H1 (cell line): Measurements from ENCODE around the gene ARID4B.

Experiments
- EP300 ChIP-seq, 2 experiments: IDR thresholded peaks; 1 replicate in 1 of 2; 2 replicates in 1 of 2; pipeline ENCODE4 v1.6.1; 2011 to 2012; ENCODE audit warnings: low read depth in 2 of 2, low read length in 2 of 2, mild to moderate bottlenecking in 2 of 2, borderline replicate concordance in 1 of 2, inconsistent platforms in 1 of 2, moderate library complexity in 1 of 2
- EZH2 ChIP-seq: fragments of 200-600 bp; sonication (generic); IDR thresholded peaks from 2 replicates; pipeline ENCODE4 v1.7.1; 2012; ENCODE audit warnings: low read depth, mild to moderate bottlenecking, moderate library complexity, low read length, inconsistent platforms; ENCODE audit not compliant: severe bottlenecking
- GABPA ChIP-seq: IDR thresholded peaks from 2 replicates; pipeline ENCODE4 v1.6.1; 2011; ENCODE audit warnings: mild to moderate bottlenecking, low read length, moderate library complexity, borderline replicate concordance; ENCODE audit not compliant: insufficient read depth
- JUN ChIP-seq: IDR thresholded peaks from 2 replicates; pipeline ENCODE4 v1.6.1; 2011; ENCODE audit warnings: low read depth, mild to moderate bottlenecking, improper control_type of control experiment, low read length
- MAFK ChIP-seq: IDR thresholded peaks from 2 replicates; pipeline ENCODE4 v1.6.1; 2012; ENCODE audit warnings: low read depth, mild to moderate bottlenecking, improper control_type of control experiment, low read length
- PHF8 ChIP-seq: fragments of 200-600 bp; sonication (generic); conservative IDR thresholded peaks from 2 replicates; pipeline ENCODE4 v1.7.1; 2012; ENCODE audit warnings: low read depth, mild to moderate bottlenecking, inconsistent platforms, low read length, moderate library complexity
- POLR2A ChIP-seq, 2 experiments: IDR thresholded peaks; 1 replicate in 1 of 2; 2 replicates in 1 of 2; pipeline ENCODE4 v1.6.1; 2011; ENCODE audit warnings: low read depth in 2 of 2, low read length in 2 of 2, mild to moderate bottlenecking in 2 of 2; ENCODE audit errors: control extremely low read depth in 1 of 2
- RAD21 ChIP-seq, 2 experiments: IDR thresholded peaks in 1 of 2; conservative IDR thresholded peaks in 1 of 2; 2 replicates each; pipeline ENCODE4 v1.6.1; 2011; ENCODE audit warnings: low read depth in 2 of 2, low read length in 2 of 2, improper control_type of control experiment in 1 of 2, inconsistent platforms in 1 of 2, mild to moderate bottlenecking in 1 of 2, moderate library complexity in 1 of 2
- RFX5 ChIP-seq: IDR thresholded peaks from 2 replicates; pipeline ENCODE4 v1.6.1; 2011; ENCODE audit warnings: low read depth, low read length, improper control_type of control experiment, borderline replicate concordance
- SIX5 ChIP-seq: IDR thresholded peaks from 2 replicates; pipeline ENCODE4 v1.6.1; 2011; ENCODE audit warnings: mild to moderate bottlenecking, low read depth, low read length
- SP2 ChIP-seq: IDR thresholded peaks from 2 replicates; pipeline ENCODE4 v1.6.1; 2012; ENCODE audit warnings: mild to moderate bottlenecking, low read length, inconsistent platforms
- TAF1 ChIP-seq: IDR thresholded peaks from 2 replicates; pipeline ENCODE4 v1.6.1; 2011; ENCODE audit warnings: mild to moderate bottlenecking, low read depth, low read length
- TF ChIP-seq, protein P1 (sequence below), 3 experiments: IDR thresholded peaks; 1 replicate in 2 of 3; 2 replicates in 1 of 3; pipeline versions ENCODE4 v1.5.1 to v1.6.1; 2011; ENCODE audit warnings: low read length in 3 of 3, mild to moderate bottlenecking in 3 of 3, inconsistent platforms in 2 of 3, low read depth in 1 of 3, moderate library complexity in 1 of 3; ENCODE audit not compliant: insufficient read depth in 1 of 3; ENCODE audit errors: control extremely low read depth in 1 of 3

DNA sequence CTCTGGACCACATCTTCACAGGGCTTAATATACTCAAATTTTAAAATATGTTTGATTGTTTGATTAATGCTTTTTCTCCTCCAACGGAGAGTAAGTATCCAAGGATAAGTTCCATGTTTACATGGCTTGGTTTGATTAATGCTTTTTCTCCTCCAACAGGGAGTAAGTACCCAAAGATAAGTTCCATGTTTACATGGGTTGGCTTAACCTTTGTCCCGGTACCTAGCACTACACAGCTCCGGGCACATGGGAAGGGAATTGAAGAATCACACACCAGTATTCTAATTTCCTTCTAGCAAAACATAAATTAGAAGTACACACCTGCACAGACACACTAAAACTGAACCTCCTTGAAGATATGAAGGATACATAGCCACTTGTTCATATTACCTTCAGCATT is 77.5 kb downstream of the ARID4B start:
- TF ChIP-seq POLR2A (IDR thresholded peaks at IDR 0.05; ENCODE audit: control extremely low read depth in 1 of 2, low read depth in 2 of 2, low read length in 2 of 2) (no peak), EP300 (IDR thresholded peaks at IDR 0.05; ENCODE audit: borderline replicate concordance in 1 of 2, low read depth in 2 of 2, low read length in 2 of 2) (no peak), GABPA (no peak), SP2 (no peak), JUN (no peak), EZH2 (no peak), MAFK (no peak), PHF8 (no peak), RAD21 (IDR thresholded peaks at IDR 0.05 in 1 of 2, conservative IDR thresholded peaks at IDR 0.05 in 1 of 2; ENCODE audit: low read depth in 2 of 2, low read length in 2 of 2) (no peak), SIX5 (no peak), RFX5 (no peak), TAF1 (no peak)
- TF ChIP-seq, protein P1, sequence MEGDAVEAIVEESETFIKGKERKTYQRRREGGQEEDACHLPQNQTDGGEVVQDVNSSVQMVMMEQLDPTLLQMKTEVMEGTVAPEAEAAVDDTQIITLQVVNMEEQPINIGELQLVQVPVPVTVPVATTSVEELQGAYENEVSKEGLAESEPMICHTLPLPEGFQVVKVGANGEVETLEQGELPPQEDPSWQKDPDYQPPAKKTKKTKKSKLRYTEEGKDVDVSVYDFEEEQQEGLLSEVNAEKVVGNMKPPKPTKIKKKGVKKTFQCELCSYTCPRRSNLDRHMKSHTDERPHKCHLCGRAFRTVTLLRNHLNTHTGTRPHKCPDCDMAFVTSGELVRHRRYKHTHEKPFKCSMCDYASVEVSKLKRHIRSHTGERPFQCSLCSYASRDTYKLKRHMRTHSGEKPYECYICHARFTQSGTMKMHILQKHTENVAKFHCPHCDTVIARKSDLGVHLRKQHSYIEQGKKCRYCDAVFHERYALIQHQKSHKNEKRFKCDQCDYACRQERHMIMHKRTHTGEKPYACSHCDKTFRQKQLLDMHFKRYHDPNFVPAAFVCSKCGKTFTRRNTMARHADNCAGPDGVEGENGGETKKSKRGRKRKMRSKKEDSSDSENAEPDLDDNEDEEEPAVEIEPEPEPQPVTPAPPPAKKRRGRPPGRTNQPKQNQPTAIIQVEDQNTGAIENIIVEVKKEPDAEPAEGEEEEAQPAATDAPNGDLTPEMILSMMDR (IDR thresholded peaks at IDR 0.05; ENCODE audit: control extremely low read depth in 1 of 3, insufficient read depth in 1 of 3, low read depth in 1 of 3, low read length in 3 of 3): no peak
